SK-N-SH treated with all-trans-retinoic acid at 6 μM for 48 hours (cell line): Measurements from ENCODE around the gene LYPD3.

Experiments
- ATAC-seq: fragments of 200-7000 bp; cut with Tn5 transposase; 3 replicates; pipeline ENCODE4 v1.9.1; 2020; ENCODE audit warnings: mild to moderate bottlenecking, moderate library complexity
- ARNTL ChIP-seq: fragments of 450-650 bp; formaldehyde crosslinking; IDR thresholded peaks from 2 replicates; pipeline ENCODE4 v1.5.0; 2020; ENCODE audit warnings: low read depth, mild to moderate bottlenecking, moderate library complexity, borderline replicate concordance
- BACH2 ChIP-seq: fragments of 250-450 bp; sonication (Bioruptor Pico); IDR thresholded peaks from 2 replicates; pipeline ENCODE4 v1.9.0; 2021; ENCODE audit warnings: mild to moderate bottlenecking, borderline replicate concordance
- CSDC2 ChIP-seq: fragments of 250-450 bp; sonication (Bioruptor Pico); IDR thresholded peaks from 2 replicates; pipeline ENCODE4 v1.5.0; 2020; ENCODE audit warnings: mild to moderate bottlenecking, moderate library complexity
- CSRNP3 ChIP-seq: fragments of 250-450 bp; sonication (Bioruptor Pico); IDR thresholded peaks from 2 replicates; pipeline ENCODE4 v1.5.1; 2021; ENCODE audit warnings: mild to moderate bottlenecking, moderate library complexity
- ESRRG ChIP-seq: fragments of 250-450 bp; sonication (Bioruptor Pico); IDR thresholded peaks from 2 replicates; pipeline ENCODE4 v1.6.1; 2021; ENCODE audit warnings: mild to moderate bottlenecking
- GLIS3 ChIP-seq: fragments of 250-450 bp; sonication (Bioruptor Pico); IDR thresholded peaks from 2 replicates; pipeline ENCODE4 v1.5.0; 2020; ENCODE audit warnings: mild to moderate bottlenecking, moderate library complexity
- ISL1 ChIP-seq: fragments of 250-450 bp; sonication (Bioruptor Pico); IDR thresholded peaks from 2 replicates; pipeline ENCODE4 v2.1.2; 2022; ENCODE audit warnings: mild to moderate bottlenecking, moderate library complexity
- OSR1 ChIP-seq: fragments of 250-450 bp; sonication (Bioruptor Pico); IDR thresholded peaks from 2 replicates; pipeline ENCODE4 v1.8.0; 2022; ENCODE audit warnings: moderate library complexity, mild to moderate bottlenecking, inconsistent platforms
- POU6F1 ChIP-seq: fragments of 250-450 bp; sonication (Bioruptor Pico); IDR thresholded peaks from 2 replicates; pipeline ENCODE4 v1.8.0; 2021; ENCODE audit warnings: low read depth, mild to moderate bottlenecking, moderate library complexity, borderline replicate concordance
- PPARA ChIP-seq: fragments of 250-450 bp; sonication (Bioruptor Pico); IDR thresholded peaks from 2 replicates; pipeline ENCODE4 v1.5.0; 2020; ENCODE audit warnings: mild to moderate bottlenecking, borderline replicate concordance
- RARB ChIP-seq: fragments of 250-450 bp; sonication (Bioruptor Pico); IDR thresholded peaks from 2 replicates; pipeline ENCODE4 v1.8.0; 2021; ENCODE audit warnings: mild to moderate bottlenecking, moderate library complexity
- SNAI2 ChIP-seq: fragments of 250-450 bp; sonication (Bioruptor Pico); IDR thresholded peaks from 2 replicates; pipeline ENCODE4 v1.5.0; 2020; ENCODE audit warnings: mild to moderate bottlenecking, moderate library complexity
- TCF4 ChIP-seq: fragments of 250-450 bp; sonication (Bioruptor Pico); IDR thresholded peaks from 2 replicates; pipeline ENCODE4 v1.8.0; 2021; ENCODE audit warnings: mild to moderate bottlenecking, moderate library complexity, borderline replicate concordance
- TOX ChIP-seq: fragments of 250-450 bp; sonication (Bioruptor Pico); IDR thresholded peaks from 2 replicates; pipeline ENCODE4 v1.8.0; 2021; ENCODE audit warnings: mild to moderate bottlenecking, moderate library complexity, borderline replicate concordance
- ZC3H10 ChIP-seq: fragments of 250-450 bp; sonication (Bioruptor Pico); IDR thresholded peaks from 2 replicates; pipeline ENCODE4 v1.5.1; 2021; ENCODE audit warnings: mild to moderate bottlenecking, moderate library complexity
- ZFP3 ChIP-seq: fragments of 250-450 bp; sonication (Bioruptor Pico); IDR thresholded peaks from 2 replicates; pipeline ENCODE4 v1.5.0; 2020; ENCODE audit warnings: mild to moderate bottlenecking, moderate library complexity
- ZFP30 ChIP-seq: fragments of 450-650 bp; formaldehyde crosslinking; IDR thresholded peaks from 2 replicates; pipeline ENCODE4 v1.5.0; 2022; ENCODE audit warnings: mild to moderate bottlenecking, moderate library complexity
- ZNF565 ChIP-seq: fragments of 450-650 bp; formaldehyde crosslinking; conservative IDR thresholded peaks from 2 replicates; pipeline ENCODE4 v1.5.0; 2020; ENCODE audit warnings: low read depth, mild to moderate bottlenecking, moderate library complexity
- ZNF70 ChIP-seq: fragments of 450-650 bp; formaldehyde crosslinking; IDR thresholded peaks from 2 replicates; pipeline ENCODE4 v1.5.0; 2020; ENCODE audit warnings: mild to moderate bottlenecking, moderate library complexity
- ZNF8 ChIP-seq: fragments of 450-650 bp; formaldehyde crosslinking; IDR thresholded peaks from 2 replicates; pipeline ENCODE4 v1.5.0; 2020; ENCODE audit warnings: mild to moderate bottlenecking, moderate library complexity
- TF ChIP-seq, protein P1 (sequence below): fragments of 250-450 bp; sonication (Bioruptor Pico); IDR thresholded peaks from 2 replicates; pipeline ENCODE4 v1.5.1; 2020; ENCODE audit warnings: low read depth, mild to moderate bottlenecking, moderate library complexity
- TF ChIP-seq, protein P2 (sequence below): fragments of 250-450 bp; sonication (Bioruptor Pico); IDR thresholded peaks from 2 replicates; pipeline ENCODE4 v1.5.0; 2020; ENCODE audit warnings: mild to moderate bottlenecking, moderate library complexity

LYPD3 gene

GRCh38 chr19:43507880-43508279, 42.5 kb upstream of the LYPD3 start:
- no peak for TF ChIP-seq POU6F1 (CRISPR knock-in tag)
- no peak for TF ChIP-seq TCF4 (CRISPR knock-in tag)
- TF ChIP-seq, protein P1, sequence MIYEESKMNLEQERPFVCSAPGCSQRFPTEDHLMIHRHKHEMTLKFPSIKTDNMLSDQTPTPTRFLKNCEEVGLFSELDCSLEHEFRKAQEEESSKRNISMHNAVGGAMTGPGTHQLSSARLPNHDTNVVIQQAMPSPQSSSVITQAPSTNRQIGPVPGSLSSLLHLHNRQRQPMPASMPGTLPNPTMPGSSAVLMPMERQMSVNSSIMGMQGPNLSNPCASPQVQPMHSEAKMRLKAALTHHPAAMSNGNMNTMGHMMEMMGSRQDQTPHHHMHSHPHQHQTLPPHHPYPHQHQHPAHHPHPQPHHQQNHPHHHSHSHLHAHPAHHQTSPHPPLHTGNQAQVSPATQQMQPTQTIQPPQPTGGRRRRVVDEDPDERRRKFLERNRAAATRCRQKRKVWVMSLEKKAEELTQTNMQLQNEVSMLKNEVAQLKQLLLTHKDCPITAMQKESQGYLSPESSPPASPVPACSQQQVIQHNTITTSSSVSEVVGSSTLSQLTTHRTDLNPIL (CRISPR knock-in tag), result no peak
- TF ChIP-seq GLIS3 (CRISPR knock-in tag), result no peak
- TF ChIP-seq ZNF565 (CRISPR knock-in tag), result no peak
- no peak for TF ChIP-seq CSDC2 (CRISPR knock-in tag)
- no peak for TF ChIP-seq OSR1 (CRISPR knock-in tag)
- TF ChIP-seq ZC3H10, result no peak
- TF ChIP-seq SNAI2, result no peak
- no peak for TF ChIP-seq ISL1 (CRISPR knock-in tag)
- no peak for TF ChIP-seq BACH2 (CRISPR knock-in tag)
- no peak for TF ChIP-seq PPARA (CRISPR knock-in tag)
- TF ChIP-seq TOX (CRISPR knock-in tag), result no peak
- TF ChIP-seq ESRRG (CRISPR knock-in tag), result no peak
- TF ChIP-seq CSRNP3 (CRISPR knock-in tag), result no peak
- no peak for TF ChIP-seq RARB (CRISPR knock-in tag)
- TF ChIP-seq ZFP30 (CRISPR knock-in tag), result no peak
- TF ChIP-seq, protein P2, sequence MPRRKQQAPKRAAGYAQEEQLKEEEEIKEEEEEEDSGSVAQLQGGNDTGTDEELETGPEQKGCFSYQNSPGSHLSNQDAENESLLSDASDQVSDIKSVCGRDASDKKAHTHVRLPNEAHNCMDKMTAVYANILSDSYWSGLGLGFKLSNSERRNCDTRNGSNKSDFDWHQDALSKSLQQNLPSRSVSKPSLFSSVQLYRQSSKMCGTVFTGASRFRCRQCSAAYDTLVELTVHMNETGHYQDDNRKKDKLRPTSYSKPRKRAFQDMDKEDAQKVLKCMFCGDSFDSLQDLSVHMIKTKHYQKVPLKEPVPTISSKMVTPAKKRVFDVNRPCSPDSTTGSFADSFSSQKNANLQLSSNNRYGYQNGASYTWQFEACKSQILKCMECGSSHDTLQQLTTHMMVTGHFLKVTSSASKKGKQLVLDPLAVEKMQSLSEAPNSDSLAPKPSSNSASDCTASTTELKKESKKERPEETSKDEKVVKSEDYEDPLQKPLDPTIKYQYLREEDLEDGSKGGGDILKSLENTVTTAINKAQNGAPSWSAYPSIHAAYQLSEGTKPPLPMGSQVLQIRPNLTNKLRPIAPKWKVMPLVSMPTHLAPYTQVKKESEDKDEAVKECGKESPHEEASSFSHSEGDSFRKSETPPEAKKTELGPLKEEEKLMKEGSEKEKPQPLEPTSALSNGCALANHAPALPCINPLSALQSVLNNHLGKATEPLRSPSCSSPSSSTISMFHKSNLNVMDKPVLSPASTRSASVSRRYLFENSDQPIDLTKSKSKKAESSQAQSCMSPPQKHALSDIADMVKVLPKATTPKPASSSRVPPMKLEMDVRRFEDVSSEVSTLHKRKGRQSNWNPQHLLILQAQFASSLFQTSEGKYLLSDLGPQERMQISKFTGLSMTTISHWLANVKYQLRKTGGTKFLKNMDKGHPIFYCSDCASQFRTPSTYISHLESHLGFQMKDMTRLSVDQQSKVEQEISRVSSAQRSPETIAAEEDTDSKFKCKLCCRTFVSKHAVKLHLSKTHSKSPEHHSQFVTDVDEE (CRISPR knock-in tag), result no peak
- TF ChIP-seq, all 23 proteins: peak for 0
- ATAC-seq, result no peak

DNA sequence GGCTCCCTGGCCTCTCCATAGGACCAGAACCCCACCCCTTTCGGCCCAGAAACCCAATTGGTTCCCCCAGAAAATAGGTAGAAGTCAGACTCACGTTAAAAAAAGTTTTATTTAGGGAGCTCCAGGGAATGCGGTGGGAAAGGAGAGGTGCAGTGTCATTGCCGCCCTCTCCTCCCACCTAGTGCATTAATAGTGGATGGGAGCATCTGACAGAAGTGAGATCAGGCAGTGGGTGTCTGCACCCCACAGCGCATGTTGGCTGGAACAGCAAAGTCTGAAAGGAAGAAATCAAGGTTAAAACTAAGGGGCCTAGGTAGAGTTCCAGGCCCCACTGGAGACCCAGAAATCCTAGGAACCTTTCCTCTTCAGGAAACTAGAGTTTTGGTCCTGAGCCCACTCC, 41.2 kb upstream of the LYPD3 start:
- TF ChIP-seq ESRRG (CRISPR knock-in tag), result no peak
- no peak for TF ChIP-seq ARNTL (CRISPR knock-in tag)
- no peak for TF ChIP-seq BACH2 (CRISPR knock-in tag)
- no peak for TF ChIP-seq ISL1 (CRISPR knock-in tag)
- no peak for TF ChIP-seq ZNF8
- TF ChIP-seq RARB (CRISPR knock-in tag), result no peak
- TF ChIP-seq ZNF70 (CRISPR knock-in tag), result no peak
- TF ChIP-seq OSR1 (CRISPR knock-in tag), result no peak
- TF ChIP-seq ZNF565 (CRISPR knock-in tag), result no peak
- TF ChIP-seq, protein P2 (CRISPR knock-in tag), result no peak
- no peak for TF ChIP-seq TCF4 (CRISPR knock-in tag)
- TF ChIP-seq, protein P1 (CRISPR knock-in tag), result no peak
- no peak for TF ChIP-seq TOX (CRISPR knock-in tag)
- TF ChIP-seq CSRNP3 (CRISPR knock-in tag), result no peak
- TF ChIP-seq ZFP3 (CRISPR knock-in tag), result no peak
- ATAC-seq, result no peak
